Activated naive CD4-positive, alpha-beta T cell treated with anti-CD3 and anti-CD28 coated beads, Interleukin-2, amount 50 U/mL, for 16 hours (primary cell): ENCODE measurements around the gene GCNA.

Experiments used
- DNase-seq: peaks from one replicate; pipeline ENCODE4 v3.0.0-alpha.2; 2020

The GCNA gene

DNA sequence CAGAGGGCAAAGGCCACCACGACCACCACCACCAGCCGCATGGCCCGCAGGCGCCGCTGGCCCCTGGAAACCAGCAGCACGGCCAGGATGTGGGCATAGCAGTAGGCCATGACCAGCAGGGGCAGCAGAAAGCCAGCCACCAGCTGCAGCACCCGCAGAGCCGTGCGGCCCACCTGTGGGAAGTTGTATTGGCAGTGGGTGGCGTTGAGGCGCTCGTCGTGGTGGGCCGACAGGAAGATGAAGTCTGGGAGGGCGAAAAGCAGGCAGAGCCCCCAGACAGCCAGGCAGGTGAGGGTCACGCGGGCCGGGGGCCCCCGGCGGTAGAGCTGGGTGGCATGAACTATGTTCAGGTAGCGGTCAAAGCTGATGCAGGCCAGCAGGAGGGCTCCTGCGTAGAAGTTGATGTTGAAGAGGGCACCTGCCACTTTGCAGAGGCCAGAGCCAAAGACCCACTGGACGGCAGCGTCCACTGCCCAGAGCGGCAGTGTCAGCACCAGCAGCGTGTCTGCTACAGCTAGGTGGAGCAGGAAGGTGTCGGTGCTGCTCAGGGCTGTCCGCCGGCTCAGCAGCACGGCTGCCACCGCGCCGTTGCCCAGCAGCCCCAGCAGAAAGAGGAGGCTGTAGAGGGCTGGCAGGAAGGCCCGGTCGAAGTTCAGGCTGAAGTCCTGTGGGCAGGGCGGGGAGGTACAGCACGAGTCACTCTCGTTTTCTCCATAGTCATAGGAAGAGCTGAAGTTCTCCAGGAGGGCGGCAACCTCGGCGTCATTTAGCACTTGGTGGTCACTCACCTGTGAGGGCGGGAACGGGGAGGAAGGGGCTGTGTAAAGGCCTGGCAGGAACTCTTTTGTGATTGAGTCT lies 38.7 kb downstream of the GCNA start:
- no peak for DNase-seq

DNA sequence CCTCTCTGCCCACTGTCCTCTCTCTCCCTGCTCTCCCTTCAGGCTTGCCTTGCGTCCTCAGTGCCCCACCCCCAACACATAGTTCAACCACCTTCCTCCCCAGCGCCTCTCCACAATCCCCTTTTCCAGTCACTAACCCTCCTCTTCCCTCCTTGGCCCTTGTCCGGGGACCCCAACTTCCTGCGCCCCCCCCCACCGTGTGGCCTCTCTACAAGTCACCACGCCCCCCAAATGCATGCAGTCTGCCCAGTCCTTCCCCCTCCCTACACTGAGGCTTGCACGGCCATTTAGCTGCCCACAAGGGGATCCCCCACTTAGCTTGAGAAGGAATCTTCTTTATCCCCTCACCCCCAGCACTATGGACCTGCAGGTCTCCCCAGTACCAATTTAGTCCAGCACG lies 39.5 kb downstream of the GCNA start:
- DNase-seq, result no peak

DNA sequence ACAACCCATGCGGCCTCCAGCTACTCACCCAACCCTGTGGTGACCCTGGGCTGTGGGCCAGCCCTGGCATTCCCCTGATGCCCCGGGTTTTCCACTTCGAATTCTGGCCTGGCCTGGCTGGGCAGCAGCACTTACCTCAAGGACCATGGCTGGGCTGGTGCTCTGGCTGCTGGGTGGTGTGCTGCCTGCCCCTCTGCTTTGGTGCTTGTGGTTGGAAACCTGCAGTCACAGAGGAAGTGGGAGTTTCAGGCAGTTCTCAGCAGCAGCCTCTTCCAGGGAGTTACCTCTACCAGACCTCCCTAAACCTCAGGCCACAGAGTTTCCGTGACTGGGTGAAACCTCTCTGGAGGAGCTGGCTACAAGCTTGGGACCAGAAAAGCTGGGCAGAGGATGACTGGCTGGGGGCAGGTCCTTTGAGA lies 40.1 kb downstream of the GCNA start, which contains the start of gene CXCR3:
TSS of gene CXCR3 (minus strand) at position 209 of the 419 bp plus-strand sequence. CDS start at position 147, 62 bp downstream.
- DNase-seq, result peak; percentile 53

DNA sequence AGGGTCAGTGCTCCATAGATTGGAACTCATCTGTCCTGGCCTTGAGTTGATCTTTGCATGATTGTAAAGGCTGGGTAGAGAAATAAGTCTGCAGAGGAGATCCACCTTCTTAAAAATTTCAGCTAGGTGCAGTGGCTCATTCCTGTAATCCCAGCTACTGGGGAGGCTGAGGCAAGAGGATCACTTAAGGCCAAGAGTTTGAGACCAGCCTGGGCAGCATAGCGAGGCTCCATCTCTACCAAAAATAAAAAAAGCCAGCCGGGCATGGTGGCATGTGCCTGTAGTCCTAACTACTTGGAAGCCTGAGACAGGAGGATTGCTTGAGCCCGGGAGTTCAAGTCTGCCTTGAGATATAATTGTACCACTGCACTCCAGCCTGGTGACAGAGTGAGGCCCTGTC lies 40.5 kb downstream of the GCNA start:
- no peak for DNase-seq

DNA sequence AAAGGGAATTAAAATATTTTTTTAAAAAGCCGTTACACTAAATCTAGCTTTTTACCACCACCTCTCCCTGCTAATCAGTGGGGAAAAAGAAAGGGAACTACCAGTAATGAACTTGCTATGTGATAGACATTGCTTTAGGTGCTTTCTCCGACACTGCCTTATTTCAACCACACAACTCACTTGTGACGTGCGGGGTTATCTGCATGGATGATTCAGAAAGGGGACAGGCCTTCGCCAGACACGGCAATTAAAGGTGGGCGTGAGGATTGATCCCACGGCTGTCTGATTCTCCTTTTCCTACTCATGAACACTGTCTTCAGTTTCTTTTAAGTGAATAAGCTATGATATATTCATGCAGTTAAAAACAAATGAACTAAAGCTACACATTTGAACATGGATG lies 41.0 kb downstream of the GCNA start:
- peak; percentile 73 for DNase-seq

DNA sequence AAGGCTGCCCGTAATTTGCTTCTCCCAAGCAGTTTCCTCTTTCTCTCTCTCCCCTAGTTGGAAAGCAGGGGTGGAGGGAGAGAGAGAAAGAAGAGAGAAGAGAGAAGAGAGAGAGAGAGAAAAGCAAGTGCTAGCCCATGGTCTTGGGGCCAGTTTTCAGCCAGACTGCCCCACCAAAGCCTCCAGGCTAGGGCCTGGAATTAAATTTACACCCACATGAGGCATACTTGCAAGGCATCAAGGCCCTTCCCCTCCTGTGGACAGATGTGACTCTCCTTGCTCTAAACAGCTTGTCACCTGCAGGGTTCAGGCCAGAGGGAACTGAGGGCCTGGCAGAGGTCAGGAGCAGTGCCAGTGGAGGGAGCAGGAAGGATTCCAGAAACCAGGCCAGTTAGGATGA lies 41.7 kb downstream of the GCNA start:
- DNase-seq, result no peak

DNA sequence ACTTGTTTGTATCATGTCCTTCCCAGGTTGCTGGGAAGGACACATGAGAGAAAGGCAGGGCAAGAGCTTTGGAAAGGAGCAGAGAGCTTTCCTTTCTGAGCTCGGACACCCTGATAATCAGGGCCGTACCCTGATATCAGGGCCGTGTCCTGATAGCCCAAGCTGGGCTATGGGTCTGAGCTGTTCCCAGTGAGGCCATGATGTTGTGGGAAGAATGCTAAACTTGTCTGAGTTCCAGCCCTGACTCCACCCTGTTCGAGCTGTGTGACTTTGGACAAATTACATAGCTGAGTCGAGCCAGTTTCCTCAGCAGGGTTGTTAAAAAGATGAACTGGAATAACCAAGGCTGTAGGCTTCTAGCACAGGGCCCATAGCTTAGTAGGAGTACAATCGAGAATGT lies 43.4 kb downstream of the GCNA start:
- no peak for DNase-seq

DNA sequence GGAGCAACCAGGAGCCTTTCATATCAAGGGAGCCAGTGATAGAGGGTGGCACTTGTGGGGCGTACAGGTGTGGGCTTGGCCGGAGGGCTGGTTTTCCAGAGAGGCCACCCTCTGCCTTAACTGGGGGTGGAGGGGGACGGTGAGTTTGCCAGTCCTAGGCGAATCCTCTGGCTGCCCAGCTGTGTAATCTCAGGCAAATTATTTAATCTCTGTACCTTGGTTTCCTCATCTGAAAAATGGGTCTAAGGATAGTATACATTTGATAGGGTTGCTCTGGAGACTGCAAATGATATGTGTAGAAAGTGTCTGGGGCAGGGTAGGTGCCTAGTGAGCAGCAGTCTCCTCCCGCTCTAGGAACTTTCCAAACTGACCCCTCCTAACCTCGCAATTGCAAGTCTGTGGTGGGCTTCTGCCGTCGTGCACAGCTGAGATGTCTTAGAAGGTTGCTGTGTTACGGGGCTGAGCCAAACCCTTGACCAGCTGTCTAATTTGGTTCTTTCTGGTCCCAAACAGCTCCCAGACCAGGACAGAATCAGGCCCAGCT lies 43.9 kb downstream of the GCNA start:
- no peak for DNase-seq

DNA sequence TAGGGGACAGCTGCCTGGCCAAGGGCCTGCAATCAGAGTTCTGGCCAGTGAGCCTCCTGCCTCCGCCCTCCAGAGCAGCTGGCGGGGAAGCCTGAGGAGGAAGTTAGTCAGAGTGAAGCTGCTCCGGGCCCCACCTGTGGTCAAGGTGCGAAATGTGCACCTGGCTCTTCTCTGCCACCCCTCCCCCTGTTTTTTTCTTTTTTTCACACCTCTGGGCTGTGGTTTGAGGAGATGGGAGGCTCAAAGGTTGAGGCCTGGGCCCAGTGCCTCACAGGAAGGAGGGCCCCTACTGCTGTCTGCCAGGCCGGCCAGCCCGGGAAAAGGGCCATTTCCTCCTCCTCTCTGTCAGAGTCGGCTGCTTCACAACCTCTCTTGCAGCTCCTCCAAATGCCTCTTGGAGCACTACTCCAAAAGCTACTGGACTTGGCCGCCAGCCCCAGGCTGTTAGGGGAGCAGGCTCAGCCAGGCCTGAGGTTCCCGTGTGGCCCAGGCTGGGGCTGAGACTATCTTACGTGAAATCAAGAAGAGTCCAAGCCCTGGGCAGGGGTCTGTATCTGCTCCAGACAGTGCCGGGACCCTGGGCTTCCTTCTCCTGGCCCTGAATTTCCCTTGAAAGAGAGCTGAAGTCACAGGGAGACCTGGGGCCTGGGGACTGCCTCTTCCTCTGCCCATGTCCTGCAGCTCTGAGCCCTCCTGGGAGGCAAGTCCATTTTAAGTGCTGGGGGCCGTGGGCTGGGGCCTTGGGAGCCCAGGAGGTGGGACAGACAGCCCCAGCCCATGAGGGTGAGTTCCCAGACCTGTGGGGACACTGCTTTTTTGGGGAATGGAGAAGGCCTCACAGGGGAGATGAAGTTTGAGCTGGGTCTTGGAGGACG lies 44.6 kb downstream of the GCNA start:
- DNase-seq, result peak; percentile 61

DNA sequence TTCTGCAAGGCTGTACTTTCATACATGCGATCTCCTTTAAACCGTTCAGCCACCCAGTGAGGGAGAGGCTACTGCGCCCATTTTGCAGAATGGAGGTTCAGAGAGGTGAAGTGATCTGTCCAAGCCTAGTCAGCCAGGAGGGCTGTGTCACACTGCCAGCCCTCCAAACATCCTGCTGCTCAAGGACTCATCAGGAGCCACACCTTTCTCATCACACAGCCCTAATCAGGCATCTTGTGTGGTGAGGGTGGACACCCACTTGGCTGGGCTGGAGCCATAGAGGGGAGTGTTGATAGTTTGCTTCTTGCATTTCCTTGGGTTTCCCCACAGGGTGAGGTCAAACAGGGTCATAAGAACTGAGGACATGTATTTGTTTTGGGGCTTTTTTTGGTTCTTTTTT lies 45.5 kb downstream of the GCNA start:
- DNase-seq, result no peak

DNA sequence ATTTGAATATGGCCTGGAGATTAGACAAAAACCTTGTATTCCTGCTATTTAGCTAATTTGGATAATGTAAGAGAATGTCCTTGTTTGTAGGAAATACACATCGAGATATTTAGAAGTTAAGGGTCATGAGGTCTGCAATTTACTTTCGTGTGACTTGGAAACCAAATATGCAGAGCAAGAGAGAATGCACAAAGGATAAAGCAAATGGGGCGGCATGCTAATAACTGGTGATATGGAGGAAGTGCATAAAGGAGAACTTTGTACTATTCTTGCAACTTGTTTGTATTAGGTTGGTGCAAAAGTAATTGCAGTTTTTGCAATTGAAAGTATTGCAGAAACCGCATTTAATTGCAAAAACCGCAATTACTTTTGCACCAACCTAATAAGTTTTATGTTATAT lies 47.2 kb downstream of the GCNA start:
- DNase-seq, result no peak

DNA sequence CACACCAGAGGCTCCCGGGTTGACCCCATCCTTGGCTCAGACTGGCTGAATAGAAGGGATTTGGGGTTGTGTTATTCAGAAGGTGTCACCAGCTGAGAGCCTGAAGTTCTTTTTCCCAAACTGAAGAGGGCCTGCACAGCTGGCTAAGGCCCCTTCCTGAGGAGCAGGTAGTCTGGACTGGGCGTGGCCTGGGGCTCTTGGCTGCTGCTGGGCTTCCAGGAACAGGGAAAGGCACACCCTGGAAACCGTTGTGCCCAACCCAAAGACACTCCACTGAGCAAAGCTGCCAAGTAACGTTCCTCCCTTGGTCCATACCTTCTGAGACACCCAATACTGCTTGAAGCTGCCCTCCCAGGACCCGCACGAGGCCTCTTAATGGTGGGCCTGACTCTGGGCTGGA lies 48.3 kb downstream of the GCNA start:
- no peak for DNase-seq

DNA sequence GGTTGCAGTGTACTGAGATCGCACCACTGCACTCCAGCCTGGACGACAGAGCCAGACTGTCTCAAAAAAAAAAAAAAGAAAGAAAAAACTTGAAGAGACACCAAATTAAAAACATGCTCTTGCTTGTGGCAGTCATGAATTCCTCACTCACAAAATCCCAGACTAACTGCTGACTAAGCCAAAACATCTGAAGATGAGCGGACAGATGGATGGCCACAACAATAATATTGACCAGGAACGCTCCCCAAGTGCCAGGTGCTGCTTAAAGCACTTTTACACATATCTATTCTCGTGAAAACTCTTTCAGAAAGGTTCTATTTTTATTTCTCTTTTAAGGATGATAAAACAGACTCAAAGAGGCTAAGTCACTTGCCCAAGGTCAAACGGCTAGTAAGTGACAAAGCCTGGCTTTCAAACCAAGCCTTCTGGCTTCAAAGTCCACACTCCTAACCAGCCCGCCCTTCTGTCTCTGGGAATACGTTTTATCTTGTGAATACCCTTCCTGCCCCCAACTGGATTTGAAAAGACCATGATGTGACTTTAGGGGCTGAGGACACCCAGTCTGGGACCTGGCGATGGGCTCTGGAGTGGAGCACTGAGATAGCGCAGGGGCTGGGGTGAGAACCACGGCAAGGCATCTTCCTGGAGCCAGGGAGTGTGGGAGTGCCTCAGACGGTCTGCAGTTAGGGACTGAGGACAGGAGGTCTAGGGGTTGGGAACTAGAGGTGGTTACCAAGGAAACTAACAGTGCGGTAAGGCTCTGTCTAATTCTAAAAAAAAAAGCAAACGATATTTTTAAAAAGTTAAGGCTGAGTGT lies 49.6 kb downstream of the GCNA start:
- DNase-seq, result no peak

DNA sequence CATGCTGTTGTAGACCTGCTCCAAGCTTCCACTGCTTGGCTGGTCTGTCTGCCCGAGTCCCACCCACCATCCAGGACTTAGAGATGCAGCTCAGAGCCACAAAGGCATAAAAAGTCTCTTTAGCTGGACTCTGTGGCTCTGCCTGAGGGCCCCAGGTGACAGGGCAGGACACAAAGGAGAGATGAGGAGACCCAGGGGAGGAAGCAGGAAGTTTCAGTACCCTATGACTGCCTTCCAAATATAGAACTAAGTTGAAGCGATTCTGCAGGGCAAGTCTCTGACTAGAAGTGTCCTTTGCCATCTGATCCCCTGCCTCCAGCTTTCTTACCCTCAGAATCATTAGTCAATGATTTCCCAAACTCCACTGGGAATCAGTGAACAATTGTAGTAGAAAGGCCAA lies 51.2 kb downstream of the GCNA start:
- DNase-seq, result no peak

DNA sequence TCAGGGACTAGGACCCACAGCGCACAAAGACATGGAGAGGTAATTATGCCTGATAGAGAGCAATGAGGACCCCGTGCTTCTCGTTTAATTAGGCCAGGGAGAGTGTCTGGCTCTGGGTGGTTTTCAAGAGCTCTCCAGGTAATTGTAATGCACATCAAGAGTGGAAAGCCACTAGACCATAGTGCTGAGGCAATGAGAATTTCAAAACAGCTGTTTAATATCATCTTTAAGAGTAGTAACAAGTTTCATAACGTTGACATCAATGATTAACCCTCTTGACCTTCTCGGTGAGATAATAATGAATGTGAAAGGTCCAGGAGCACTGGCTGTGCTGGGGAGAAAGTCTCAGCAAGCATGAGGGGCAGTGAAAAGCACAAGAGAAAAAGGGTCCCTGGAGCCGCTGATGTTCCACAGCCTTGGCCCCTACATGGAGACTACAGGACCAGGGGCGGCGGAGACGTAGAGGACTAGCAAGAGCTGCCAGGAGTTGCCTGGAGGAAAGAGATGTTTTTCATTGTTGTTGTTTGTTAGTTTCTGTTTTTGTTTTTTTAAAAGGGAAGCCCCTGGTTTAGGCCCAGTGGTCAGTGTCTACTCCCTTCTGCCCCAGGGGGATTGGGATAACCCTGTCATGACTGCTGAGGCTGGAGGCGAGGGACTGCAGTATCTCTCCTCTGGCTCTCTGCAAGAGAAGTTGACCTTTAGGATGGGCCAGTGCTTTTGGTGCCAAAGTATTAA lies 54.9 kb downstream of the GCNA start:
- DNase-seq, result no peak

DNA sequence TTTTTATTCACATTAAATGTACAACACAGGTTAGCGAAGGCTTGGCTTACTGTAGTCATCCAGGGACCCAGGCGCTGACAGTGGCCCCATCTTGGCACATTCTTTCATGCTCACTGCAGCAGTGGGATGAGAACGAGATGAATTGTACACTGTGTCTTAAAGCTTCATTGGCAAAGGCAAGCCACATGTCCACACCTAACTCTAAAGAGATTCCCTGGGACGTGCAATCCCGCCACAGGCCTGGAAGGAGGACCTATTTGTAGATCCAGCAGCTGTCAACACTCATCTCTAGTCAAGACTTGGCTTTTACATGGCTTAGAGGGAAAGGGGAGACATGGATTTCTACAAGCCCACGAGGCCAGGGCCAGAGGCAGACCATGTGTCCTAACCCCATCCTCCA lies 56.1 kb downstream of the GCNA start:
- no peak for DNase-seq

DNA sequence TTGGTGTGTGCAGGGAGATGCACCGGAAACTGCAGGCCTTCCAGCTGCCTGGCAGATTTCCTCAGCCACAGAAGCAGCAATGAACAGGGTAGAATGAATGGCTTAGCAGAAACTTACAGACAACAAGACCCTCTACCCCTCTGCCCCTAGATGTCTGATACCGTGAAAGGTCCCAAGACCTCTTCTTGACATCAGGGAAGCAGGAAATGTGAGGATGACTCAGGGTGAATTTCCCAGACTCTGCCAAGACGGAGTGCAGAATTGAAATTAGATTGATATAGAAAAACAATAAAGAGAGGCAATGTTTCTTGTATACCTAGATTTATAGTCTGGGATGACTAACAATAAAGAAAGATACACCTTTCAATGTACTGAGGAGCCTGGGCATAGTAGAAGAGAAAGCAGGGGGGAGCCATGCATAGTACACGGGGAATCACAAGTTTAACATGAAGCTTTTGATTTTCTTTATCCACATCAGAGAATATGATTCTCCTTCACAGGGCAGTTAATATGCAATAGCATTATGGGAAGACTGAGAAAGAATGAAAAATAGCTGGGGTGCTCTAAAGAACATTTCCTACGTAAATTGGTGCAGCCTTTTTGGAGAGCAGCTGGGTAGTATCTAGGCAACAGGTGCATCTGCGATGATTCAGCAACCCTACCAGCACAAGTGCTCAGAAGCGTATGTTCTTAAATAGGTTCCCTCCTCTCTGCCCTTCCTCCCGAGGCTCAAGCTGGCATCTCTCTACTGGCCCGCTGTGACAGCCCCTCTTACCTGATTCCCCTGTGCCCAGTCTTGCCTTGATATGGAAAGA lies 58.4 kb downstream of the GCNA start:
- no peak for DNase-seq

DNA sequence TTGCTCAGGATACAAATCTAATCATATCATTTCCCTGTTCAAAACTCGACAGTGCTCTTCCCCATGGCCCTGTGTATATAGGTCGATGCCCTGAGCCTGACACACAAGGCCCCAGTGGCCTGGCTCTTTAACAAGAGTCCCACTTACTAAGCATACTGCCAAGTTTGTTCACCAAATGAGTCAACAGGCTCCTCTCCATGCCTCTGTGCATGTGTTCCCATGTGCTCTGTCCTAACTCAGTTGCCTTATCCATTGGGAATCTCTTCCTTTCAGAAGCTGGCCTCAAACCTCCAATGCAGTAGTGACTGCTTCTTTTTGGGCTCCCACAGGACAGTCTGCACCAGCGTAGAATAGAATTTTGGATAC lies 59.0 kb downstream of the GCNA start:
- no peak for DNase-seq

DNA sequence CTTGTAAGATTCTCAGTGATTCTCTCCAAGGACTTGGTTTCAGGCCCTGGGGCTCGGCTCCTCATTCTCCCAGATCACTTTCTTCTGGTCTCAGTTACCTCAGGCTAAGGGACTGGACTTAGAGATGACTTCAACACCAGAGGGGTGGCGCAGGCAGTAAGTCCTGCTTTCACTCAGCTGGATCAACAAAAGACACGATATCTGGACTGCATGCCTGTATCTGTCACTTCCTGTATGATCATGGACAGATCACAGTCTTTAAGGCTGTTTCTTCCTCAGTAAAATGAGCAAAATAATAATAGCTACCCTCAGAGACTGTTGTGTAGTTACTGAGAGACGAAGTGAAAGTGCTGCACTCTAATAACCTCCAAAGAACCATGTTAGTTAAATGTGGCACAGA lies 59.6 kb downstream of the GCNA start:
- DNase-seq, result no peak

DNA sequence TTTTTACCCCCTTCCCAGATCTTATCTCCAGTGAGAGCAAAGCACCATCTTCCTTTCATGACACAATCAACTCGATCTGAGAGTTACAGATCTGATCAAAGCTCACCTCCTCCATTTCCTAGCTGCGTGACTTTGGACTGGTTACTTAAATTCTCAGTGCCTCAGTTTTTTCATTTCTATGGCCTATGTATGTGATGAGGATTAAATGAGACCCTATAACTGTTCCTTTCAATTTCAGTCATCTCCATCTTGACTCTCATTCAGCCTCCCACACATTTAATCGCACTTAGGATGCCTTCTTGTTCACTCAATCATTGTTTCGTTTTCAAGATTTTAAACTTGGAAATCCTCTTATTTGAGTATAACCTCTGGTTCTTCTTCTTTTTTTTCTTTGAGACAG lies 60.2 kb downstream of the GCNA start:
- no peak for DNase-seq

DNA sequence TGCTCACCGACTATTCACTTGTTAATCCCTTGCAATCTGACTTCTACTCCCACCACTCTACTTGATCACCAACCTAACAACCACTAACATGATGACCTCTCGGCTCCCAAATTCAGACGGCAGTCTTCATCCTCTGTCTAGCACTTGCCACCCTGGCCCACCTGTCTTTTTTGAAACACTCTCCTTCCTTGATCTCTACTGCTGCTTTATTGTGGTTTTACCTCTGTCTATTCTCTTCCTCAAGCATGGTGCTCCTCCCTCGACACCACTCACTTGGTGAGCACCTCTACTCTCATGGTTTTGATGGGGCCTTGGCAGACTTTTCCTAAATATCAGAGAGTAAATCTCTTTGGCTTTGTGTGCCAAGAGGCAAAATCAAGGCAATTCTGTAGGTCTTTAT lies 61.8 kb downstream of the GCNA start:
- DNase-seq, result no peak
